Mesothelial cell of epicardium (in vitro differentiated cells): ENCODE measurements around the gene PDK4. TPM values are rescaled to one million over a fixed set of nuclear protein-coding genes. Genes with fewer than 3 reads are reported as not detected.

Experiments
- DNase-seq, 2 experiments: peaks; one replicate each; pipeline ENCODE4 v3.0.0; 2021; ENCODE audit warnings: low spot score in 2 of 2; ENCODE audit not compliant: unreplicated experiment in 2 of 2
- H3K27ac Mint-ChIP-seq: 2 replicates; pipeline ENCODE4 v1.8.0; 2021; ENCODE audit warnings: mixed read lengths
- H3K27me3 Mint-ChIP-seq: 2 replicates; pipeline ENCODE4 v1.8.0; 2021; ENCODE audit warnings: low read depth, mixed read lengths
- H3K36me3 Mint-ChIP-seq: 2 replicates; pipeline ENCODE4 v1.8.0; 2021; ENCODE audit warnings: mixed read lengths
- H3K4me1 Mint-ChIP-seq: 2 replicates; pipeline ENCODE4 v1.8.0; 2021; ENCODE audit warnings: mixed read lengths
- H3K4me3 Mint-ChIP-seq: 2 replicates; pipeline ENCODE4 v1.8.0; 2021; ENCODE audit warnings: mild to moderate bottlenecking, moderate library complexity, mixed read lengths
- H3K9me3 Mint-ChIP-seq: 2 replicates; pipeline ENCODE4 v1.8.0; 2021; ENCODE audit warnings: mixed read lengths
- total RNA-seq: library from RNA; stranded (reverse); gene quantifications from 3 replicates; pipeline ENCODE4 v1.2.1, GENCODE V29; 2021
- TF ChIP-seq, protein P1 (sequence below): fragments of 200-600 bp; sonication (generic); IDR thresholded peaks from one replicate; pipeline ENCODE4 v1.5.0; 2021; ENCODE audit warnings: antibody characterized with exemption; ENCODE audit not compliant: unreplicated experiment

PDK4 gene
- total RNA-seq, 1 donor from 2014 or later: 0.98 TPM

GRCh38 chr7:95534796-95535195, 61.5 kb downstream of the PDK4 start:
- no peak for DNase-seq
- H3K36me3 Mint-ChIP-seq: no peaks in the 10 kb centered on the region
- TF ChIP-seq, protein P1, sequence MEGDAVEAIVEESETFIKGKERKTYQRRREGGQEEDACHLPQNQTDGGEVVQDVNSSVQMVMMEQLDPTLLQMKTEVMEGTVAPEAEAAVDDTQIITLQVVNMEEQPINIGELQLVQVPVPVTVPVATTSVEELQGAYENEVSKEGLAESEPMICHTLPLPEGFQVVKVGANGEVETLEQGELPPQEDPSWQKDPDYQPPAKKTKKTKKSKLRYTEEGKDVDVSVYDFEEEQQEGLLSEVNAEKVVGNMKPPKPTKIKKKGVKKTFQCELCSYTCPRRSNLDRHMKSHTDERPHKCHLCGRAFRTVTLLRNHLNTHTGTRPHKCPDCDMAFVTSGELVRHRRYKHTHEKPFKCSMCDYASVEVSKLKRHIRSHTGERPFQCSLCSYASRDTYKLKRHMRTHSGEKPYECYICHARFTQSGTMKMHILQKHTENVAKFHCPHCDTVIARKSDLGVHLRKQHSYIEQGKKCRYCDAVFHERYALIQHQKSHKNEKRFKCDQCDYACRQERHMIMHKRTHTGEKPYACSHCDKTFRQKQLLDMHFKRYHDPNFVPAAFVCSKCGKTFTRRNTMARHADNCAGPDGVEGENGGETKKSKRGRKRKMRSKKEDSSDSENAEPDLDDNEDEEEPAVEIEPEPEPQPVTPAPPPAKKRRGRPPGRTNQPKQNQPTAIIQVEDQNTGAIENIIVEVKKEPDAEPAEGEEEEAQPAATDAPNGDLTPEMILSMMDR: no peak
- no peak overlapping the region for H3K4me3 Mint-ChIP-seq
- no peak overlapping the region for H3K27ac Mint-ChIP-seq
- no peaks in the 10 kb centered on the region for H3K9me3 Mint-ChIP-seq
- H3K4me1 Mint-ChIP-seq: no peaks in the 10 kb centered on the region
- H3K27me3 Mint-ChIP-seq: peaks cover 45% of the 10 kb centered on the region

Other genes with a start within 250 kb of the PDK4 start
- gene PON3, start 200.1 kb downstream of the PDK4 start, total RNA-seq: not detected in 3 replicates
- gene PON2, start 161.5 kb downstream of the PDK4 start, total RNA-seq: 113 to 115 TPM (median 114 TPM) in 3 replicates
- 0.07 to 0.29 TPM (median 0.09 TPM) in 3 replicates for gene ASB4, start 110.6 kb downstream of the PDK4 start, total RNA-seq
- 3.5 to 4.7 TPM (median 4.4 TPM) in 3 replicates for gene DYNC1I1, start 176.0 kb upstream of the PDK4 start, total RNA-seq